Heart left ventricle (tissue), 16 donors: ENCODE data around the gene PDE5A. TPM values are rescaled to one million over a fixed set of nuclear protein-coding genes. Genes with fewer than 3 reads are reported as not detected.

ENCODE experiments used
- ATAC-seq, 4 donors: fragments of 200-7000 bp; cut with Tn5 transposase; one replicate each; pipeline ENCODE4 v1.9.1; 2020 to 2022; ENCODE audit warnings: moderate library complexity in 4 of 4, mild to moderate bottlenecking in 3 of 4, moderate number of reproducible peaks in 1 of 4
- DNase-seq, 5 donors: peaks; one replicate each; pipeline ENCODE4 v3.0.0-alpha.2; 2020
- H3K27ac ChIP-seq, 12 donors: fragments of 200-600 bp; sonication (generic) in 4 of 12; one replicate each; pipeline versions ENCODE4 v1.5.0 to v1.8.0; 2016 to 2022; ENCODE audit warnings: mild to moderate bottlenecking in 2 of 12
- H3K27me3 ChIP-seq, 9 donors: fragments of 200-600 bp; sonication (generic) in 2 of 9; one replicate each; pipeline versions ENCODE4 v1.5.1 to v1.8.0; 2016 to 2022; ENCODE audit warnings: mild to moderate bottlenecking in 3 of 9
- H3K36me3 ChIP-seq, 9 donors: fragments of 200-600 bp; sonication (generic) in 2 of 9; one replicate each; pipeline versions ENCODE4 v1.5.0 to v1.8.0; 2018 to 2022; ENCODE audit warnings: mild to moderate bottlenecking in 2 of 9
- H3K4me1 ChIP-seq, 12 donors: fragments of 200-600 bp; sonication (generic) in 4 of 12; one replicate each; pipeline versions ENCODE4 v1.5.0 to v1.8.0; 2016 to 2022; ENCODE audit warnings: mild to moderate bottlenecking in 3 of 12
- H3K4me3 ChIP-seq, 12 donors: fragments of 200-600 bp; sonication (generic) in 4 of 12; one replicate each; pipeline versions ENCODE4 v1.5.0 to v1.8.0; 2017 to 2022; ENCODE audit warnings: mild to moderate bottlenecking in 9 of 12, moderate library complexity in 4 of 12
- H3K9me3 ChIP-seq, 12 donors: fragments of 200-600 bp; sonication (generic) in 4 of 12; one replicate each; pipeline versions ENCODE4 v1.5.0 to v1.8.0; 2016 to 2022; ENCODE audit warnings: mild to moderate bottlenecking in 1 of 12
- CTCF ChIP-seq, 12 donors: fragments of 200-600 bp; sonication (generic) in 4 of 12; IDR thresholded peaks; one replicate each; pipeline versions ENCODE4 v1.5.0 to v1.8.0; 2018 to 2022; ENCODE audit warnings: antibody characterized with exemption in 12 of 12, mild to moderate bottlenecking in 5 of 12
- POLR2A ChIP-seq, 2 donors: fragments of 450-650 bp; IDR thresholded peaks; one replicate each; pipeline ENCODE4 v1.6.1; 2017; ENCODE audit warnings: antibody characterized with exemption in 2 of 2, mild to moderate bottlenecking in 2 of 2, moderate library complexity in 2 of 2
- WGBS, 4 donors: extraction: QIAGEN DNeasy Blood & Tissue Kit in 2 of 4; methylation state at CpG; one replicate each; pipeline versions ENCODE4 v1.1.5 to v1.1.7; 2013 to 2018; 5-methylcytosine and 5-hydroxymethylcytosine counted together
- intact Hi-C, 10 donors: fragments of 100-400 bp; cut with DNase I; formaldehyde crosslinking; loops; one replicate each; pipeline versions ENCODE4 v1.11.1 to v1.14.2; 2022
- polyA plus RNA-seq, 2 donors: library from polyadenylated mRNA; stranded (reverse); fragments of 200-250 nt; gene quantifications; one replicate each; pipeline ENCODE4 v1.2.3, GENCODE V29; 2013
- total RNA-seq, 9 donors: library from RNA; depleted of rRNA in 2 of 9; stranded (reverse); fragments of >200 nt in 2 of 9; fragmentation: NEBNext Ultra II Directional in 3 of 9; extraction: Animal tissue kit (Norgen Biotek cat#: 25700) in 3 of 9; gene quantifications; one replicate each; pipeline versions ENCODE4 v1.1.0 to v1.2.4, GENCODE V29; 2016 to 2023
- donor health status: ischemic (EF 13 %, LVEDD 7.1; RV severe dilation, severe dysfunction).
- donor health status: healthy with polysubstance abuse.
- donor health status: DM: no; HTN: yes; CAD: no.
- donor health status: DM: no; HTN: no; CAD: no.
- donor health status: ischemic (EF 25% LVEDD 6.9; RV normal size, moderate dysfunction).
- donor health status: ischemic (EF 25% LVEDD 5.7; RV mildly dilated, moderate dysfunction).
- donor health status: healthy.
- donor health status: DM: yes; HTN: yes; CAD: no.
- donor health status: ischemic (EF 35%, LVEDD 5.7; RV mildly dilated, moderate dysfunction).
- donor health status: nonischemic (EF 11% LVEDD 7.7; RV severe dilation, severe dysfunction).
- donor health status: DM: yes; HTN: yes; CAD: no.
- donor health status: PGD.
- donor health status: ischemic (EF 29% LVEDD 5.4; RV normal size, mild dysfunction).
- donor health status: nonischemic (EF 23%, LVEDD 6.1; RV moderate dilation, normal function).

Gene PDE5A
- total and polyA plus RNA-seq, 11 donors: 1.6 to 20.6 (median 7.3) TPM

- Histone ChIP-seq H3K36me3 (peaks cover 0 to 28% (median 6%) of the 10 kb centered on the region in 9 donors), H3K27me3 (no peaks in the 10 kb centered on the region), H3K9me3 (peaks cover 0 to 18% (median 5%) of the 10 kb centered on the region in 12 donors), H3K27ac (peak overlapping the region in 1 of 12 donors; percentile 66), H3K4me3 (peak overlapping the region in 1 of 12 donors; percentile 1), H3K4me1 (peaks cover 0 to 24% (median 2%) of the 10 kb centered on the region in 12 donors)
- intact Hi-C loops: no loop called here
- TF ChIP-seq POLR2A (IDR thresholded peaks at IDR 0.05): no peak
- TF ChIP-seq CTCF (IDR thresholded peaks at IDR 0.05): no peak
- 37 to 57% (median 49%) methylated on average over 3 of the region's 3 CpGs for WGBS, 4 donors
- DNase-seq (no peak), ATAC-seq (peak in 2 of 4 donors; percentile 54 to 66)
Measured at GRCh38 chr4:119597377-119597776, 31.2 kb downstream of the PDE5A start.

- TF ChIP-seq POLR2A (IDR thresholded peaks at IDR 0.05): no peak
- TF ChIP-seq CTCF (IDR thresholded peaks at IDR 0.05): no peak
- no peaks in the 10 kb centered on the region for H3K27me3 ChIP-seq
- no peak overlapping the region for H3K4me3 ChIP-seq
- intact Hi-C loops: no loop called here
- H3K4me1 ChIP-seq: peaks cover 0 to 24% (median 4%) of the 10 kb centered on the region in 12 donors
- ATAC-seq (no peak), DNase-seq (no peak)
- H3K36me3 ChIP-seq: peaks cover 0 to 27% (median 2%) of the 10 kb centered on the region in 9 donors
- 81 to 88% (median 85%) methylated on average over 5 of the region's 5 CpGs for WGBS, 4 donors
- peaks cover 0 to 4% (median 0%) of the 10 kb centered on the region in 12 donors for H3K9me3 ChIP-seq
- H3K27ac ChIP-seq: peak overlapping the region in 1 of 12 donors; percentile 49
Measured at GRCh38 chr4:119593698-119594097, 34.9 kb downstream of the PDE5A start.

DNA sequence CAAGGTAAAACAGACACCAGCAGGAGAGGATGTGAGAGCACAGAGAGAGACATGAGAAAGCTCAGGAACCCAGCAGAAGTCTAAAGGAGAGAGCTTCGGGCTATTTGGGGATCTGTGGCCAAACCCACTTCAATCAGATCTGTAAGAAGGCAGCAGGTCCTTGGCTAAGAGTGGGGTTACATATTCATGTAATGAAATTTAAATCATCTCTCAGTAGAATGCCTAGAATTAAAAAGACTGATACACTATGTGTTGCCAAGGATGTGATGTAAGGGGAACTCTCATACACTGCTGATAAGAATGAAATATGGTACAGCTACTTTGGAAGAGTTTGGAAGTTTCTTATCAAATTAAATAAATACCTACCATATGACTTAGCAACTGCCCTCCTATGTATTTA lies 35.8 kb downstream of the PDE5A start:
- Histone ChIP-seq H3K27me3 (no peaks in the 10 kb centered on the region), H3K27ac (peak overlapping the region in 1 of 12 donors; percentile 49), H3K4me1 (peaks cover 0 to 25% (median 4%) of the 10 kb centered on the region in 12 donors), H3K36me3 (peaks cover 0 to 22% (median 2%) of the 10 kb centered on the region in 9 donors), H3K9me3 (no peaks in the 10 kb centered on the region), H3K4me3 (no peak overlapping the region)
- DNase-seq: no peak
- peak in 2 of 4 donors; percentile 20 to 42 for ATAC-seq
- intact Hi-C loops: no loop called here
- TF ChIP-seq POLR2A (IDR thresholded peaks at IDR 0.05): no peak
- TF ChIP-seq CTCF (IDR thresholded peaks at IDR 0.05): no peak
- WGBS, 4 donors: 28 to 64% (median 42%) methylated on average over 1 of the region's 1 CpG

- peaks cover 0 to 16% (median 2%) of the 10 kb centered on the region in 12 donors for H3K4me1 ChIP-seq
- TF ChIP-seq POLR2A (IDR thresholded peaks at IDR 0.05) (no peak), CTCF (IDR thresholded peaks at IDR 0.05) (no peak)
- DNase-seq (no peak), ATAC-seq (peak in 3 of 4 donors; percentile 52 to 66 (median 66))
- intact Hi-C loops: no loop called here
- H3K9me3 ChIP-seq: no peaks in the 10 kb centered on the region
- peak overlapping the region in 1 of 12 donors; percentile 49 for H3K27ac ChIP-seq
- peaks cover 0 to 16% (median 0%) of the 10 kb centered on the region in 9 donors for H3K36me3 ChIP-seq
- H3K27me3 ChIP-seq: no peaks in the 10 kb centered on the region
- H3K4me3 ChIP-seq: no peak overlapping the region
Measured at GRCh38 chr4:119589165-119589564, 39.4 kb downstream of the PDE5A start.
